Left renal cortex interstitium (tissue), 4 donors: ENCODE measurements around the gene TTC28. TPM values are rescaled to one million over a fixed set of nuclear protein-coding genes. Genes with fewer than 3 reads are reported as not detected.
A peak's percentile ranks its signal among the peaks of the same experiment; 100 is the strongest.

Experiments
- DNase-seq, 4 donors: peaks; one replicate each; pipeline ENCODE4 v3.0.0-alpha.2; 2013; ENCODE audit warnings: low read depth in 4 of 4, low spot score in 2 of 4, missing footprints in 1 of 4
- polyA plus RNA-seq, 4 donors: library from polyadenylated mRNA; unstranded; fragments of 120-200 nt; gene quantifications; one replicate each; pipeline ENCODE4 v1.2.1, GENCODE V29; 2013; ENCODE audit not compliant: insufficient read length in 4 of 4

The TTC28 gene
- polyA plus RNA-seq, 4 donors: 26.0 to 49.6 (median 35.9) TPM

- no peak for DNase-seq
These were observed 555.5 kb downstream of the TTC28 start for GRCh38 chr22:28123989-28124766.

GRCh38 chr22:28120691-28121592 is 558.7 kb downstream of the TTC28 start:
- DNase-seq: no peak

DNA sequence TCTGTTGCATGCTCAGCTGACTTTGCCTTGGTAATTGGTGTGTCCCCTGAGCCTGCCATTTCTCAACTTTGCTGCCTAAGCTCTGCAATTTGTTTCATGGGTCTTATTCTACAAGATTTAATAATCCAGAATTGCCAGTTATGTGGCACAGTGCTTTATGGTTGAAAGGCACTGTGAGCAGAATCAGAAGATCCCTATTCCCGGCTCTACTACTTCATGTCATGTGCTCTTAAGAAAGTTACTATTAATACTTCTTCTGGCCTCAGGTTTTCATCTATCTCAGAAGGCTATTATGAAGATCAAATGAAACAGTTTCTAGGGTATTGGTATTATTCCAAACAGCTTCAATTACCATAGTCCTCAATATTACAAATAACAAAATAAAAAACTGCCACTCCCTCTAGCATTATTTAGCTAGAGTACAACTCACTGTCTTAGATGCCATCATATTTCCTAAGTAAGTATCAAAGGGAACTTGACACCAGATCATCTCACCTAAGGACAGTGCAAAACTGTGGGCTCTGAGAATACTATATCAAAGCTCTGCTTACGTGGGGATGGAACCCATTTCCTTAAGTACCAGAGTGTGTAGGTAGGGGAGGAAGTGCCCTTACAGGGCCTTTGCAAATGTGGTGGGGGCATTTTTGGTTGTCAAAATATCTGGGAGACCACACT is 560.5 kb downstream of the TTC28 start:
- no peak for DNase-seq

DNA sequence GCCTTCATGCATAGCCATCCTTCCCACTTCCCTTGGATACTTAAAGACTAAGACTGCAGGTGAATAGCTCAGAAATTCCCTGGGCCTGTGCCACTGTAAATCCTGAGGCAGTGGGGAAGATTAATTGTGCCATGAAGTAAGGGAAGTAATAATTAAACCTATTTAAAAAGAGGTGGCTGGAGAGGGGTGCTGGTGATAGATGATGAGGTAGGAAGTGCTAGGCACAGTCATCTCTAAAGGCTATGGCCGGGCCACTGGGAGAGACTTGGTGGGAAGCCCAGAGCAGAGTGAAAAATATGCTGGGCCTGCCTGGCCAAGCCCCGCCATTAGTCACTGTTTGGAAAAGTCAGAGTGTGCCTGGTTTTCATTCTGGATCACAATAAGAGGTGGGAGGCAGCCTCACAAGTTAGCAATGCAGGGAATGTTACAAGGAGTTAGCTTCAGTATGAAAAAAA is 563.4 kb downstream of the TTC28 start:
- DNase-seq: peak in 1 of 4 donors; percentile 16

GRCh38 chr22:28115426-28115825 is 564.2 kb downstream of the TTC28 start:
- no peak for DNase-seq

GRCh38 chr22:28112548-28113043 is 567.0 kb downstream of the TTC28 start:
- DNase-seq: no peak

- no peak for DNase-seq
These were observed 567.5 kb downstream of the TTC28 start for GRCh38 chr22:28112190-28112544.

GRCh38 chr22:28111501-28112189 is 568.0 kb downstream of the TTC28 start:
- no peak for DNase-seq

GRCh38 chr22:28108851-28109250 is 570.8 kb downstream of the TTC28 start:
- no peak for DNase-seq

DNA sequence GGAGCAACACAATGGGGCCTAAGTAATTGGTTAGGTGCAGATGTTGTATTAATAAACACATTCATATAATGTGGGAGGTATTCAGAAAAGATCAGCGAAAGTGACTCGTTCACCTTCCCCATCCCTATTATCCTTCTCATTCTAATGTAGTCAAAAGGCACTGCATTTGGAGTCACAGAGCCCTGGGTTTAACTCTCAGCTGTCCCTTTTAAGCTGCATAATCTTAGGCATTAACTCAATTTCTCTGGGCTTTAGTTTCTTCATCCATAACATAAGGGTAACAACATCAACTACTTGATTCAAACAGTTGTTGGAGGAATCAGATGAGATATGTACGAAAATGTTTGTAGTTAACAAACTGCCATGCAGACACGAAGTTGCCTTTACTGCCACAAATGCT is 573.0 kb downstream of the TTC28 start:
- no peak for DNase-seq

DNA sequence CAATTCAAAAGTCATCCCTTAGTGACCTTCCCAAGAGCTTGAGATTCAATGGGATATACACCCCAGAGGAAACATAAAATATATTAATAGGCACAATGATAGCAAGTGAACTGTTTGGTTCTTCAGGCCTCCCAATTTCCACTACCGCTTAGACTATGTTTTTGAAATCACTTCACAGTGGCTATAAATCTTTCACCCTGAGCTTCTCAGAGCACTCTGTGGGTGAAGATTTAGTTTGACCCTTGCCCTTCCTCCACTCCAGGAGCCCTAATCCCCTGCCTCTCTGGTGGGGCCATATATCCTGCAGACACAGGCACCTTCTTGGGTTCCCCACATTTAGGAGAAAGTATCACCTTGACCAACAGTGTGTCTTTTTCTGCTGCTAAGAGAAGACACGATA is 573.7 kb downstream of the TTC28 start:
- no peak for DNase-seq

DNA sequence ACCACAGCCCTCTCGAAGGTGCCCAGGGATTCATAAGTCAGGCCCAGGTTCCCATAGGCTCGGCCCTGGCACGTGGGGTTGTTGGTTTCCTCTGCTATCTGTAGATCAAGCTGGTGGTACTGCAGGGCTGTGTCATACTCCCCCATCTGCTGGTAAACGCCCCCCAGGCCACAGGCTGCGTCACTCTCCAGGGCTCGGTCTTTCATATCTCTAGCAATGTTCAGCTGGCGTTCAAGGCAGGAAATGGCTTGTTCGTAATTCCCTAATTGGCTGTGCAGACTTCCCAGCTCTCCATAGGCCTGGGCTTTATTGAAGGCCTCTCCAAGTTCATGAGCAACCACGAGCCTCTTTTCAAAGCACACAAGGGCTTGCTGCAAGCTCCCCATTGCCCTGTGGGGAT is 574.2 kb downstream of the TTC28 start:
- no peak for DNase-seq

DNA sequence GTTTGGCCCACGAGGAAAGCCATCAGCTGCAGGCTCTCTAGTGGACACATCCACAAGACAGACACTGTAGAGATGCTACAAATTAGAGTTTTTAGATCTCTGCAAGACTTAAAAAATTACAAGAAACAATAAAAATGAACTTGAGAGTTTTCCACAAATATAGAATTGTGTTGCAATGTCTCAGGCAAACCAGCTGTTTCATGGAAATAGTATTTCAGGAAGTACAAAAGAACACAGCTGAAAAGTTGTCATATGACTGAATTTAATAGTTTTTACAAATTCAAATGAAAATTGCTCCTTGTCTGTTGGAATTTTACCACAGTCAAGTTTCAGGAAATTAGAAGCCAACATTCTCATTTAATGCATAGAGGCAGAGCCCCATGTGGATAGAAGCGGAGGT is 576.0 kb downstream of the TTC28 start:
- no peak for DNase-seq

- no peak for DNase-seq
These were observed 577.4 kb downstream of the TTC28 start for GRCh38 chr22:28102151-28102812.

DNA sequence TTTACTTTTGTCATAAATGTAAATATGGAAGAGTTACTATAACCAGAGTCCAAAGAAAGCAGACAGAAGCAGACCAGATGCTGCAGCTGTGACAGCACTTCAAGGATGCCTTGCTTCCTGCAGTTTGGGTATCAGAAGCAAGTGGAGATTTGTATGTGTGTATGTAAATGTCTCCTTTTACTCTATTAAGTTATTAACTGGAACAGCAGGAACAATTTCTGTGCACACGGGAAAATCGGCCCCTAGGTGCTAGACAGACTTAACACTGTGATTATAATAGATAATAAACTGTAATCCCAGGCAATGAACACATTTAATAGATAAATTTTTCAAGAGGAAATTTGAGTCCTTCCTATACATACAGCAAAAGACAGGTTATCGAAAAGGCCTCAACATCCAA is 582.0 kb downstream of the TTC28 start:
- no peak for DNase-seq

GRCh38 chr22:28096161-28096560 is 583.5 kb downstream of the TTC28 start:
- no peak for DNase-seq

DNA sequence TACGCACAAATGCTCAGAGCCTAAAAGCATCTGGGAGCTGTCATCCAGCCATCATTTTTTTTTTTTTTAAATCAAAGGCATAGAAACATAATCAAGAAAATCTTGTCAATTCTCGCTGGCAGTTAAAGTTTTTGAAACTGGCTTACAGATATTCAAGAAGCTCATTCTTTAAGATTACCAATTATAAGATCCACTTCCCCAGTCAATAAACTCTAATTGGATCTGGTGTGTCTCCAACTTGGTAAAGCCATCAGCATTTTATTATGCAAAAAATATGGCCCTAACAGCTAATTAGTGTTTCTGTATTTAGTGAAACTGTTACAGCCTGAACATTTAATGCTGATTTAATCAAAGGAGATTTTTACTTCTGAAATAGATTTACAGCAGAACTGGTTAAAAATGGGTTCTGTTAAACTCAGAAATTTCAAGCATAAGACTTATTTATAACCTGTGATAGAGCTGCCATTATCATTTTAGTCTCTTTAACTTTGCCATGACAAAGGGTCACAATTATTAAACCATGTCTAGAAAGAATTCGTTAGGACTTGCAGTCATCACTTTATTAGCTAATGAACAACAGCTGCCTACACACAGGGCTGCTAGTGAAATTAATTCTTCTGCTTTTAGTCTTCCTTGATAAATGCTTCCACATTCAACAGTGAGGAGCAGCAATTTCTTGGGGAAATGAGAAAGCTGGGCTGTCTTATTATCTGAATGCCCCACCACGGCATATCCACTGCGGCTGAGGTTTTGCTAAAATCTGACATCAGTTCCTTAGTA is 584.1 kb downstream of the TTC28 start:
- DNase-seq: no peak

- DNase-seq: no peak
These were observed 584.9 kb downstream of the TTC28 start for GRCh38 chr22:28094771-28095170.

- DNase-seq: no peak
These were observed 585.9 kb downstream of the TTC28 start for GRCh38 chr22:28093711-28094110.
